B cell (primary cell): ENCODE data around the gene OLFML1. TPM values are rescaled to one million over a fixed set of nuclear protein-coding genes. Genes with fewer than 3 reads are reported as not detected.

Experiments used
- ATAC-seq: fragments of 200-7000 bp; cut with Tn5 transposase; one replicate; pipeline ENCODE4 v1.10.0; 2021; ENCODE audit warnings: low read depth, mild to moderate bottlenecking, moderate number of reproducible peaks, moderate library complexity
- CTCF ChIA-PET: fragments of 350-600 bp; sonication (Branson Sonifier 250); formaldehyde crosslinking; loops from one replicate; lab custom pipeline; 2021; ENCODE audit warnings: antibody characterized with exemption, inconsistent platforms; lab: Charles Lee
- POLR2A ChIA-PET: fragments of 350-600 bp; sonication (Branson Sonifier 250); formaldehyde crosslinking; loops from one replicate; lab custom pipeline; 2021; ENCODE audit warnings: antibody characterized with exemption; lab: Charles Lee
- DNase-seq: peaks from one replicate; pipeline ENCODE4 v3.0.0; 2013
- H2AFZ ChIP-seq: 2 replicates; pipeline ENCODE4 v1.6.1; 2012; ENCODE audit warnings: mild to moderate bottlenecking, low read depth, low read length; ENCODE audit not compliant: insufficient read depth, poor library complexity, severe bottlenecking
- H3K27ac ChIP-seq, 2 donors: 1 replicate in 1 of 2; 2 replicates in 1 of 2; pipeline ENCODE4 v1.5.1; 2012 to 2013; ENCODE audit warnings: low read length in 2 of 2, mild to moderate bottlenecking in 2 of 2, moderate library complexity in 1 of 2
- H3K27me3 ChIP-seq, 4 experiments: fragments of 200-600 bp in 1 of 4; sonication (generic) in 1 of 4; replicated peaks in 1 of 4; 1 replicate in 2 of 4; 2 replicates in 2 of 4; pipeline versions ENCODE4 v1.6.1 to v1.7.0; 2013 to 2016; ENCODE audit warnings: low read length in 3 of 4, mild to moderate bottlenecking in 2 of 4, mixed read lengths in 1 of 4, moderate library complexity in 1 of 4; ENCODE audit not compliant: insufficient read depth in 4 of 4, control insufficient read depth in 3 of 4; ENCODE audit errors: control extremely low read depth in 1 of 4
- H3K36me3 ChIP-seq, 2 experiments: replicated peaks in 1 of 2; 1 replicate in 1 of 2; 2 replicates in 1 of 2; pipeline versions ENCODE4 v1.6.1 to v1.7.1; 2013; ENCODE audit warnings: low read length in 1 of 2; ENCODE audit not compliant: insufficient read depth in 2 of 2, control insufficient read depth in 1 of 2; ENCODE audit errors: control extremely low read depth in 1 of 2, extremely low read depth in 1 of 2
- H3K4me1 ChIP-seq, 2 donors: fragments of 200-600 bp in 1 of 2; sonication (generic) in 1 of 2; 1 replicate in 1 of 2; 2 replicates in 1 of 2; pipeline versions ENCODE4 v1.5.1 to v1.6.1; 2013 to 2017; ENCODE audit warnings: low read length in 2 of 2; ENCODE audit not compliant: control insufficient read depth in 2 of 2, insufficient read depth in 2 of 2
- H3K4me2 ChIP-seq: replicated peaks from 2 replicates; pipeline ENCODE3; 2012; ENCODE audit warnings: mild to moderate bottlenecking, low read depth, low read length; ENCODE audit not compliant: poor library complexity, severe bottlenecking
- H3K4me3 ChIP-seq, 5 experiments: fragments of 200-600 bp in 1 of 5; sonication (generic) in 1 of 5; 1 replicate in 3 of 5; 2 replicates in 2 of 5; pipeline versions ENCODE4 v1.5.1 to v1.7.0; 2011 to 2016; ENCODE audit warnings: low read length in 4 of 5, mild to moderate bottlenecking in 4 of 5, low read depth in 2 of 5, control low read depth in 1 of 5, moderate library complexity in 1 of 5; ENCODE audit not compliant: insufficient read depth in 1 of 5; ENCODE audit errors: control extremely low read depth in 1 of 5, extremely low read depth in 1 of 5
- H3K79me2 ChIP-seq: fragments of 200-600 bp; sonication (generic); one replicate; pipeline ENCODE4 v1.6.0; 2016; ENCODE audit warnings: low read length; ENCODE audit not compliant: control insufficient read depth, insufficient read depth
- H3K9ac ChIP-seq: fragments of 200-600 bp; sonication (generic); 2 replicates; pipeline ENCODE4 v1.6.1; 2017; ENCODE audit warnings: mild to moderate bottlenecking, low read length, moderate library complexity
- H3K9me3 ChIP-seq, 3 donors: one replicate each; pipeline versions ENCODE4 v1.6.1 to v1.7.1; 2013; ENCODE audit warnings: low read length in 2 of 3; ENCODE audit not compliant: control insufficient read depth in 2 of 3, insufficient read depth in 1 of 3; ENCODE audit errors: control extremely low read depth in 1 of 3
- H4K20me1 ChIP-seq: 2 replicates; pipeline ENCODE4 v1.6.0; 2012; ENCODE audit warnings: mild to moderate bottlenecking, low read length; ENCODE audit not compliant: insufficient read depth, control insufficient read depth, poor library complexity, severe bottlenecking
- H3K27ac Mint-ChIP-seq: one replicate; pipeline ENCODE4 v1.8.0; 2021; ENCODE audit warnings: mixed read lengths
- H3K27me3 Mint-ChIP-seq: one replicate; pipeline ENCODE4 v1.8.0; 2021; ENCODE audit warnings: mixed read lengths
- H3K4me1 Mint-ChIP-seq: one replicate; pipeline ENCODE4 v1.8.0; 2021; ENCODE audit warnings: mixed read lengths
- H3K4me3 Mint-ChIP-seq: one replicate; pipeline ENCODE4 v1.8.0; 2021; ENCODE audit warnings: mixed read lengths
- H3K9me3 Mint-ChIP-seq: one replicate; pipeline ENCODE4 v1.8.0; 2022; ENCODE audit warnings: mixed read lengths; ENCODE audit not compliant: insufficient read depth
- EZH2 ChIP-seq: IDR thresholded peaks from 2 replicates; pipeline ENCODE4 v1.6.1; 2012; ENCODE audit warnings: borderline replicate concordance, low read depth, mild to moderate bottlenecking, moderate library complexity, low read length; ENCODE audit not compliant: insufficient read depth, poor library complexity, severe bottlenecking
- WGBS: methylation state at CpG from one replicate; pipeline ENCODE4 v1.1.5; 2013; ENCODE audit warnings: missing lambda C conversion rate; ENCODE audit not compliant: insufficient coverage; 5-methylcytosine and 5-hydroxymethylcytosine counted together
- intact Hi-C: fragments of 100-400 bp; cut with micrococcal nuclease; formaldehyde crosslinking; loops from one replicate; pipeline ENCODE4 v1.10.0; 2022
- polyA plus RNA-seq: library from polyadenylated mRNA; depleted of rRNA; stranded (reverse); fragments of >200 nt; gene quantifications from 2 replicates; pipeline ENCODE4 v1.2.3, GENCODE V29; 2012
- total RNA-seq, 2 donors: library from RNA; stranded (reverse); fragments of 120-200 nt in 1 of 2; gene quantifications; 1 replicate in 1 of 2; 2 replicates in 1 of 2; pipeline versions ENCODE4 v1.2.3 to v1.2.4, GENCODE V29; 2013 to 2022
- TF ChIP-seq, protein P1 (sequence below): fragments of 200-600 bp; IDR thresholded peaks from one replicate; pipeline ENCODE4 v1.8.0; 2022; ENCODE audit warnings: antibody characterized with exemption, mild to moderate bottlenecking

The OLFML1 gene
- total and polyA plus RNA-seq, 2 donors (not counting 1 experiment from before 2014, with no cell fraction given): not detected

DNA sequence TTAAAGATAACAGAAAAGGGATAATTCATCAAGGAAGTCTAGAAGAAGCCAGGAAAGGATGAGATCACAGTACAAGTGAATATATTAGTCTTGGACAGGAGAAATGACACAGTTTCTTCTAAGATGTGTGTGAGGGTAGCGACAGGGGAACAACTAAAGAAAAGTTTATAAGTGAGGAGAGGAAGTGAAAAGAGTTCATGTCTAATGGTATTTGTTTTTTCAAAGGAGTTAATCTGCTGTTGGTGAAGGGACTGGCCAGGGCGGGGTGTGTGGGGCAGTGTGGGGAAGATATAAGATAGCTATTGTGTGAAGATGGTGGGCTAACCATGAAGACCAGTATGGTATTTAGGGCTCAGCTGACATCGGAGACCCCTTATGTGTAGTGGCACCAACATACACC is 20.9 kb downstream of the OLFML1 start:
- no peaks in the 10 kb centered on the region for H4K20me1 ChIP-seq
- H3K4me2 ChIP-seq: peak overlapping the region; percentile 9
- ChIA-PET POLR2A (no interaction called here), CTCF (interaction anchor here (0.9 to 1.8 kb wide), 3 partner anchors 12 to 63 kb away, joined by 3 to 8 read pairs (median 6); no protein-coding TSS in a partner anchor)
- TF ChIP-seq, protein P1, sequence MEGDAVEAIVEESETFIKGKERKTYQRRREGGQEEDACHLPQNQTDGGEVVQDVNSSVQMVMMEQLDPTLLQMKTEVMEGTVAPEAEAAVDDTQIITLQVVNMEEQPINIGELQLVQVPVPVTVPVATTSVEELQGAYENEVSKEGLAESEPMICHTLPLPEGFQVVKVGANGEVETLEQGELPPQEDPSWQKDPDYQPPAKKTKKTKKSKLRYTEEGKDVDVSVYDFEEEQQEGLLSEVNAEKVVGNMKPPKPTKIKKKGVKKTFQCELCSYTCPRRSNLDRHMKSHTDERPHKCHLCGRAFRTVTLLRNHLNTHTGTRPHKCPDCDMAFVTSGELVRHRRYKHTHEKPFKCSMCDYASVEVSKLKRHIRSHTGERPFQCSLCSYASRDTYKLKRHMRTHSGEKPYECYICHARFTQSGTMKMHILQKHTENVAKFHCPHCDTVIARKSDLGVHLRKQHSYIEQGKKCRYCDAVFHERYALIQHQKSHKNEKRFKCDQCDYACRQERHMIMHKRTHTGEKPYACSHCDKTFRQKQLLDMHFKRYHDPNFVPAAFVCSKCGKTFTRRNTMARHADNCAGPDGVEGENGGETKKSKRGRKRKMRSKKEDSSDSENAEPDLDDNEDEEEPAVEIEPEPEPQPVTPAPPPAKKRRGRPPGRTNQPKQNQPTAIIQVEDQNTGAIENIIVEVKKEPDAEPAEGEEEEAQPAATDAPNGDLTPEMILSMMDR: no peak
- no peak for TF ChIP-seq EZH2
- no peaks in the 10 kb centered on the region for H3K27me3 ChIP-seq
- H3K27me3 Mint-ChIP-seq: no peaks in the 10 kb centered on the region
- DNase-seq (no peak), ATAC-seq (no peak)
- H3K79me2 ChIP-seq: peaks cover 35% of the 10 kb centered on the region
- H3K36me3 ChIP-seq: peaks cover 2 to 16% of the 10 kb centered on the region in 2 experiments
- 47% methylated on average over 2 of the region's 3 CpGs for WGBS
- no peak overlapping the region for H3K9ac ChIP-seq
- no peak overlapping the region for H3K4me3 ChIP-seq
- H3K4me1 Mint-ChIP-seq: peaks cover 29% of the 10 kb centered on the region
- peaks cover 26 to 29% of the 10 kb centered on the region in 2 donors for H3K4me1 ChIP-seq
- H3K27ac ChIP-seq: no peak overlapping the region
- H3K9me3 Mint-ChIP-seq: no peaks in the 10 kb centered on the region
- H3K4me3 Mint-ChIP-seq: peak overlapping the region; percentile 7
- H3K9me3 ChIP-seq: no peaks in the 10 kb centered on the region
- intact Hi-C loops: no loop called here
- H3K27ac Mint-ChIP-seq: peak overlapping the region; percentile 62
- peak overlapping the region; percentile 12 for H2AFZ ChIP-seq

DNA sequence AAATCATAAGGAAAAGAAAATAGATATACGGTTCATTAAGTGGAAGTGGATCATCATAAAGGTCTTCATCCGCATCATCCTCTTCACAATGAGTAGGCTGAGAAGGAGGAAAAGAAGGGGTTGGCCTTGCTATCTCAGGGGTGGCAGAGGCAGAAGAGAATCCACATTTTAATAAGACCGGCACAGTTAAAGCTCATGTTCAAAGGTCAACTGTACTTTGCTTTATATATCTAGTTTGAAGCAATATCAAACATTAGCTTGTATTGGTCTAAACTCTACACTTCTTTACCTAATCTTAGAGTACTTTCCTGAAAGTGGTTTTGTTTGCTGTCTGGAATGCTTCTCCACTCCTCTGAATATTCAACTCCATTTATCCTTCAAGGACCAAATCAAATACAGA is 22.8 kb downstream of the OLFML1 start:
- H3K4me1 Mint-ChIP-seq: peaks cover 47% of the 10 kb centered on the region
- DNase-seq (no peak), ATAC-seq (no peak)
- Histone ChIP-seq H3K4me1 (peaks cover 42 to 43% of the 10 kb centered on the region in 2 donors), H3K36me3 (peaks cover 2 to 11% of the 10 kb centered on the region in 2 experiments), H3K9ac (no peak overlapping the region), H2AFZ (no peak overlapping the region), H3K4me2 (no peak overlapping the region), H3K9me3 (no peaks in the 10 kb centered on the region), H3K79me2 (peaks cover 38% of the 10 kb centered on the region), H3K27ac (no peak overlapping the region), H3K4me3 (no peak overlapping the region), H3K27me3 (no peaks in the 10 kb centered on the region), H4K20me1 (no peaks in the 10 kb centered on the region)
- TF ChIP-seq, protein P1: no peak
- TF ChIP-seq EZH2: no peak
- intact Hi-C loops: no loop called here
- no peaks in the 10 kb centered on the region for H3K9me3 Mint-ChIP-seq
- ChIA-PET CTCF (interaction anchor here (1.0 to 1.3 kb wide), 2 partner anchors 10 to 71 kb away, joined by 3 read pairs; no protein-coding TSS in a partner anchor), POLR2A (no interaction called here)
- WGBS: no CpG with 5 or more reads among the region's 3 CpGs
- H3K27ac Mint-ChIP-seq: no peak overlapping the region
- no peak overlapping the region for H3K4me3 Mint-ChIP-seq
- H3K27me3 Mint-ChIP-seq: no peaks in the 10 kb centered on the region
